ENCODE results near the gene ZNF219. TPM values are rescaled to one million over a fixed set of nuclear protein-coding genes. Genes with fewer than 3 reads are reported as not detected.

ZNF219 gene
- total RNA-seq, 1 experiment from 2014 or later: 84.5 TPM

- Histone ChIP-seq H2BK12ac (ENCODE audit: insufficient read length, low read depth, low read length) (no peak overlapping the region), H2BK15ac (ENCODE audit: low read depth, low read length) (no peak overlapping the region), H4K91ac (ENCODE audit: insufficient read length, low read depth, low read length) (no peak overlapping the region), H2AK5ac (ENCODE audit: insufficient read length, low read length) (no peak overlapping the region), H3K56ac (ENCODE audit: insufficient read length, low read depth, low read length) (no peak overlapping the region), H3K27ac (ENCODE audit: insufficient read length, low read depth, low read length) (no peak overlapping the region), H3K23me2 (ENCODE audit: insufficient read length, low read depth, low read length, poor library complexity, severe bottlenecking) (peaks cover 12% of the 10 kb centered on the region), H3K23ac (ENCODE audit: insufficient read length, low read depth, low read length) (no peak overlapping the region), H3K4me1 (ENCODE audit: insufficient read depth, low read length) (peaks cover 18% of the 10 kb centered on the region), H2BK5ac (ENCODE audit: insufficient read length, low read length) (no peak overlapping the region), H4K5ac (ENCODE audit: insufficient read length, low read depth, low read length) (no peak overlapping the region), H3K79me1 (ENCODE audit: insufficient read depth, low read depth, low read length, poor library complexity, severe bottlenecking) (peaks cover 4% of the 10 kb centered on the region), H3K27me3 (ENCODE audit: insufficient read depth, low read length) (no peaks in the 10 kb centered on the region), H2AFZ (ENCODE audit: low read length) (no peak overlapping the region), H3K4me2 (ENCODE audit: insufficient read depth, insufficient read length, low read length) (no peak overlapping the region), H3K14ac (ENCODE audit: insufficient read depth, low read length) (no peak overlapping the region; the same call in 1 of the 2 replicates), H3K9me3 (ENCODE audit: control insufficient read depth, low read depth, low read length) (no peaks in the 10 kb centered on the region), H2BK120ac (ENCODE audit: low read depth, low read length, poor library complexity, severe bottlenecking) (no peak overlapping the region), H2BK20ac (ENCODE audit: low read depth, low read length, poor library complexity, severe bottlenecking) (no peak overlapping the region), H4K8ac (replicated peaks; ENCODE audit: insufficient read length, low read depth, low read length) (no peak overlapping the region), H3K18ac (ENCODE audit: insufficient read length, low read depth, low read length) (no peak overlapping the region), H3T11ph (ENCODE audit: low read length) (no peak overlapping the region), H3K9ac (ENCODE audit: extremely low read depth, insufficient read length, low read length) (no peak overlapping the region), H4K20me1 (ENCODE audit: control insufficient read depth, insufficient read depth, insufficient read length) (no peaks in the 10 kb centered on the region), H3K4ac (ENCODE audit: low read depth, low read length) (no peak overlapping the region), H3K79me2 (ENCODE audit: insufficient read depth, low read length) (peaks cover 12% of the 10 kb centered on the region; the same call in 1 of the 2 replicates)
- TF ChIP-seq CTCF (conservative IDR thresholded peaks at IDR 0.05): no peak
- Mint-ChIP-seq H3K9me3 (no peaks in the 10 kb centered on the region; a peak in 2 of 5 replicates), H3K27me3 (ENCODE audit: low read depth) (peaks cover 2% of the 10 kb centered on the region), H3K4me1 (peaks cover 57% of the 10 kb centered on the region in 2 experiments), H3K36me3 (ENCODE audit: insufficient read depth in 1 of 3, low read depth in 3 of 3) (peaks cover 37 to 49% (median 48%) of the 10 kb centered on the region in 3 experiments), H3K27ac (peak overlapping the region; percentile 93 to 98 (median 96); a peak in 6 of 7 replicates), H3K4me3 (peak overlapping the region; percentile 59 to 92)
- WGBS (ENCODE audit: extremely low coverage, insufficient read length, low lambda C conversion rate): no CpG with 5 or more reads among the region's 36 CpGs
- no peak for DNase-seq
Observed at GRCh38 chr14:21093018-21093417, 5.4 kb downstream of the ZNF219 start.

All from H9 (cell line).